NCI-H1694 (cell line): ENCODE measurements around the gene JAZF1.
"Not testable (repeated sequence)": the region's sequence is repeated elsewhere in the genome, so short reads cannot be mapped to it uniquely, and the experiment has no call there.

Source experiments
- DNase-seq: peaks from one replicate; lab custom pipeline; 2025; lab: John Stamatoyannopoulos, UW

Gene JAZF1

DNA sequence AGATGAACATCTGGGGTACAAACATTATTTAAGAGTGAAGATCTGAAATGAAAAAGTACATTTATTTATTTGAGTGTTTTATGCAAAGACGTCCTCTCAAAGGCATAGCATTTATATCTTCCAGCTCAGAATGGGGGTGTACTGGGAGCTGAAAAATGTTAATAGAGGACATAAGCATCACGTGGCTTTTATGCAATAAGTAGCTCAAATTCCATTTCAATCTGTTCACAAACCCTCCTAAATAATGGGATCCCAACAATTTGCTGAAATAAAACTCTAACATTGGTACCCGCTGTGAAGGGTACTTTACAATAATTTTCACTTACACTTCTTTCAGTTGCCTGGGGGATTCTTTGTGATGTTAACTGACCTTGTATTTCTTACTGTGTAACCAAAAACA lies 268.7 kb downstream of the JAZF1 start:
- no peak for DNase-seq

DNA sequence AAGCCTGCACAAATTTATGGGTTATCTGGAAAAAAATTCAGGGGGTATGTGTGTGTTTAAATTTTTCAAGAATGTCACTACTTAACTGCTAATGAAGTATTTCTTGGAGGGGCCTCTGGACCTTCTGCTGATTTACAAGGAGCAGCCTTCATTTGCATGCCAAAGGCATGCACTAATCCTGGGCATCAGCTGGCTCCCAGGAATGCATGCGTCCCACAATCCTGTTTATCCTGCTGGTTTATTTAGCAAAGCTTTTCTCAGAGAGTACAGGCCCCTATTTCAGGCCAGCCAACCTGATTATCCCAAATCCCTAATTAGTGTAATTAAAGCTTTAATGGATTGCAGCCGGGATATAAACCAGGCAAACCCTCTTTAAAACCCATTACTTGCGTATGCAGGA lies 270.3 kb downstream of the JAZF1 start:
- no peak for DNase-seq

DNA sequence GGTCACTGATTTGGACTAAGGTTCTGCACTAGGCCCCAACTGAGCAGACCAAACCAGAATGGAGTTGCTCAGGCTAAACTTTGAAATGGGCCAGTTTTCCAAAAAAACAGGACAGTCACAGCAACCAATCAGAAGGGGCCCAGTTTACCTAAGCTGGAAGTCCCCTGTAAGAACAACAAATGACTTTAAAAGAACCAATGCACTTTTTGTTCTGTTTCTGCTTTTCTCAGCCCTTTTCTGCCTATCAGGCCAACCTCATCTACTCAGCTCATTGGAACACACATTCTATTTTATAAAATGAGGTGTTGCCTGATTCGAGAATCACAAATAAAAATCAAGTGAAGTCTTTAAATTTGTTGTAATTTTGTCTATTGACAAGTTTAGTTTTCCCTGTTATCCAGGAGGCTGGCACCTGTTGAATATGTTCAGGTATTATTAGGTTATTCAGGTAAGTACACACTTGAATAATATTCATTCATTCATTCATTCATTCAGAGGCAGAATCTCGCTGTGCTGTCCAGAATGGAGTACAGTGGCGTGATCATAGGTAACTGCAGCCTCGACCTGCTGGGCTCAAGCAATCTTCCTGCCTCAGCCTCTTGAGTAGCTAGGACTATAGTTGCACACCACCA lies 271.9 kb downstream of the JAZF1 start:
- DNase-seq = no peak

DNA sequence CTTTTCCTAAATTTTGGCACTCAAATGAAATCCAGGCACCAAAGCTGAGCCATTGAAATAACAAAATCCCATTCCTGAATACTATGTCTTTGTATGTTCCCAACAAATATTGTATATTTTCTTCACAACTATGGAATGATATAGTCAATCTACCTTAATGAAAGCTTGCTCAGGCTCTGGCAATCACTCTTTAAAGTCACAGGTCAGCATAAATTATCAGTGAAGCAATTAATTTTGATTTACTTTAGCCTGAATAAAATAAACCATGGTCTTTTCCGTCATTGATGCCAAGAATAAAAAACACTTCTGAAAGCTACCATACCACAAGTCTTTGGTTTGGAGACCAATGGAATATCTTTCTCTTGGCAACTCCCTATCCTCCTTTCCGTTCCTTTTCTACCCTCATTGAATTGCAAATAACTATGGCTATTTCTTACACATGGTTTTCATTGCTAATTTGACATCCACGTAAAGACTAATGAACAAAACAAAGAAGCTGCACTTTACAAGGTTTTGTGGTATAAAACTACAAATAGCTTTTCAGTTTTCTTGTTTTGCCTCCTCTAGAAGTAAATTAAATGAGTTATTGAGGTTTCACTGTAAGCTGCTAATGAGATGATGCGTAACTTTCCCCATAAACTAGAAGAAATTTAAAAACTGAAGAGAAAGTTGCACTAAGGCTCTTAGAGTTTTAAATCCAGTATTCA lies 274.1 kb downstream of the JAZF1 start:
- no peak for DNase-seq

GRCh38 chr7:27905951-27906350 lies 274.6 kb downstream of the JAZF1 start:
- DNase-seq = no peak

DNA sequence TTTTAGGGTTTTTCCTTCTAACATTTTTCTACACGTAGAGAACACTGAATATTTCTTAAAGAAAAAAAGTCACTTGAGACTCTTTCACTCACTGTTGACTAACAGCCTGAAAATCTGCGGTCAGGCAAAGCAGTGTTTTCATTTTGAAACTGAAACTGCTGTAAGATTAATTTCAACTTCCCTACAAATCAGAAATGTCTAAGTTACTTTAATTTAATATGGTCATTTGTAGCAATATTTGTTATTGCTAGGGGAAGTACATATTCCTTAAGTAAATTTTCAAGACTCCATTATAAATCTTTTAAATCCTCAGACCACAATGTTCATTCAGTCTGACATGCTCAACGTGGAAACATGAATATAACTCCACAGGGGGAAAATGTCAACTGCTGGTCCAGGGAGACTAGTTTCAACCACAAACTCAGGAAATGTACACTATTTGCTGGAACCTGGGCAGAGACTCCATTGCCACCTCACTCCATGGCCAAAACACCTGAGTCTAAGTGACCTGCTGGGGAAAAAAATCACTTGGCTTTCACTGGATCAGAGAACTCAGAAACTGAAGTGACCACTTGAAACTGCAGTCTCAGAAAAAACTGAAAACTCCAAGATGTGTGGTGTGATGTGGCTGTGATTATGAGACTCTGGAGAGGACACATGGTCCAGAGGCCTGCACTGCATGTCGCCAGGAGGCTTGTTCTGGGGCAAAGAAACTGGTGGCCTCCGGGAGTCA lies 279.4 kb downstream of the JAZF1 start:
- DNase-seq = no peak

- DNase-seq = no peak
These were observed 280.6 kb downstream of the JAZF1 start for GRCh38 chr7:27900006-27900405.

GRCh38 chr7:27899601-27900000 lies 281.0 kb downstream of the JAZF1 start:
- DNase-seq = no peak

DNA sequence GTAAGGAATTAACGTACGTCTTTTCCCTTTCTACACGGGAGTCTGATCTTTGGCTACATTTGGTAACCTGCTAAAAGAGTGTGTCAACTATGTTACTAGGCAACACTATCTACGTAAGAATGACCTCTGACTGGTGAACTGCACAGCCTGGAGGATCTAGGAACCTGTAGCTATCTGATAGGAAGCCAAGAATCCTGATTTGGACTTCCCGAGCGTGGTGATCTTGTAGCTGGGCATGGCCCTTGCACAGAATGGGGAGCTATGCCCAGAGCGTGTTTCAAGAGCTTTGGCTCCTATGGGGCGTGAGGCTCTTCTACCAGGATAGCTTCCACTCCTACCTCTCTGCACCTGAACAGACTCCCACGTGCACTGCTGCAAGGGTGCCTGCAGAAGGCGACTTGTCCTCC lies 283.2 kb downstream of the JAZF1 start:
- DNase-seq = no peak

DNA sequence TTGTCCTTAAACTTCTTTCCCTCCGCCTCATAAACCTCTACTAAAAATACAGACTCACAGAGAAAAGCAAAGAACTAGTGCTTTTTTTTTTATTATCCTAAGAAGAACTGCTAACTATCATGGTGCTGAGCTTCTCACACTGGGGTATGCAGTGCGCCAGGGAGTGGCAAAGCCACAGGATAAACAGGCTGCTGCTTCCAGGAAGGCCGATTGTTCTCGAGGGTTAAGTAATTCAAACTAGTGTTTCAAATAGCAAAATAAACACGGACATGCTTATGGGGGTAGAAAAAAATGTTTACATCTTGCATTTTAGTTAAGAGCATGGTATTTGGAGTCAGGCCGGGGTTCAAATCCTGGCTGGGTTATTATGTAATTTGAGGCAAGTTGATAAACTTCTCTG lies 283.6 kb downstream of the JAZF1 start:
- DNase-seq = no peak

DNA sequence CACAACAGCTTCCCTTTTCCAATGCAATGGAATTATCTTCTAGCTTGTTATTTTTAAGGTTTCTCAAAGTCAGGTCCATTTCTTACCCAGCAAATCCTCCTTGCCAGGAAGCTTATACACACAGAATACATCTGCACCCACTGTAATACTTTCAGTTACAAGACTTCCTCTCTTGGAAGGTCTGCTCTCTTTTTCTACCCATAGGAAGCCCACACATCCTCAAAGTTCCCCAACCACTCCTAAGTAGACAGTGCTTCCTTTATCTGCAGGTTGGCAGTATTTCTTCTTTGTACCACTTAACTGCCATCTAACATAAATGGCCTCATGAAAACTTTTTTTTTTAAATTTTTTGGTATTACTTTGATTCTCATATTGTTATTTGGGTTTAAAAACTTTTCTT lies 285.0 kb downstream of the JAZF1 start:
- DNase-seq = no peak

- no peak for DNase-seq
These were observed 290.3 kb downstream of the JAZF1 start for GRCh38 chr7:27890205-27890849.

GRCh38 chr7:27889800-27890199 lies 290.8 kb downstream of the JAZF1 start:
- no peak for DNase-seq

DNA sequence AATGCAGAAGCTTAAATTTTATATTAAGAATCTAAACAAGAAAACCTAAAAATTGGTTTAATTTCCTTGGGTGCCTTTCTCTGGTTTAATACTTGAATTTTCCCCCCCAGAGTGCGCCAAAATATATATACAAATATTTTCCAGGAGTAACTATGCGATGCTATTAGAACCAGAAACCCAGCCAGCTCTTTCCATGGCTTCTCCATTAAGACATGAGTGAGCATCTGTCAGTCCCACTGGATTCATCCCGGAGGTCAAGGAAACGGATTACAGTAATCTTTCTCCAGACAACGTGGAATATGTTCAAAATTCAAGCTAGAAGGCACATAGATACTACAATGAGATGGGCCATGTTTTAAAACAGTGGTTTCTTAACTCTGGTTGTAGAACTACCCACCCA lies 291.9 kb downstream of the JAZF1 start:
- DNase-seq = no peak

GRCh38 chr7:27886710-27887109 lies 293.9 kb downstream of the JAZF1 start:
- DNase-seq = not testable (repeated sequence)

DNA sequence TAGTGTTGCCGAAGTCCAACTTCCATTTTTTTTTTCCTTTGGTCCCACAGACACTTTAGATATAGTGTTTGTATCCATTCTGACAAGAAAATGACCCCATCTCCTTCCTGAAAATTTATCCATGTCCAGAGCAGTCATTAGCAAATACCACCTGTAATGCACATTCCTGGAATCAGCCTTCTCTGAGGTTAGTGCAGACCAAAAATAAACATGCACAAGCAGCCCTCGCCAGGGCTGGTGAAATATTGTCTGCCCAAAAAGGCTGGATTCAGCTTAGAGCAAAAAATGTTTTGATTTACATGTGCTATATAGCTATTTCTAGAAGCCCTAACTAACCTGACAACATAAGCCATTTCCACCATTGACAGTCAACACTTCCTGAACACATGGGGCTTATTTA lies 294.9 kb downstream of the JAZF1 start:
- DNase-seq = no peak

DNA sequence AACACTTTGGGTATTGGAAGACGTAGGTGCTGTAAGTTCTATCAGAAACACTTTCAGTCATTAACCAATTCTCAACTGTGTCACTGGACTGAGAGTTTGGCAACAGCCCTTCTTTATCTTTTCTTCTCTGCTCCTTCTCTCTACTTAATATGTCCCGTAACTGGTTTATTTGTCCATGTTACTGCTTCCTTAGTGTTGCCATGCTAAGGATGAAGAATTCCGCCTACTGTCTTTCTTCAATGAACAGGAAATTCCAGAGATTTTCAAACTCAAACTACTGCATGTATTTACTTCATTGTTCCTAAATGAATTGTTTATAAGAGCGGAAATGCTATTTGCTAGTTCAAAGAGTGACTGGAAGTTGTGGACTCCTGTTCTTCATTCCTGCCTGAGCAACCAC lies 296.9 kb downstream of the JAZF1 start:
- no peak for DNase-seq

GRCh38 chr7:27876756-27877155 lies 303.8 kb downstream of the JAZF1 start:
- DNase-seq = no peak

- no peak for DNase-seq
These were observed 304.8 kb downstream of the JAZF1 start for GRCh38 chr7:27875832-27876231.

- DNase-seq = no peak
These were observed 305.5 kb downstream of the JAZF1 start for GRCh38 chr7:27875061-27875460.

DNA sequence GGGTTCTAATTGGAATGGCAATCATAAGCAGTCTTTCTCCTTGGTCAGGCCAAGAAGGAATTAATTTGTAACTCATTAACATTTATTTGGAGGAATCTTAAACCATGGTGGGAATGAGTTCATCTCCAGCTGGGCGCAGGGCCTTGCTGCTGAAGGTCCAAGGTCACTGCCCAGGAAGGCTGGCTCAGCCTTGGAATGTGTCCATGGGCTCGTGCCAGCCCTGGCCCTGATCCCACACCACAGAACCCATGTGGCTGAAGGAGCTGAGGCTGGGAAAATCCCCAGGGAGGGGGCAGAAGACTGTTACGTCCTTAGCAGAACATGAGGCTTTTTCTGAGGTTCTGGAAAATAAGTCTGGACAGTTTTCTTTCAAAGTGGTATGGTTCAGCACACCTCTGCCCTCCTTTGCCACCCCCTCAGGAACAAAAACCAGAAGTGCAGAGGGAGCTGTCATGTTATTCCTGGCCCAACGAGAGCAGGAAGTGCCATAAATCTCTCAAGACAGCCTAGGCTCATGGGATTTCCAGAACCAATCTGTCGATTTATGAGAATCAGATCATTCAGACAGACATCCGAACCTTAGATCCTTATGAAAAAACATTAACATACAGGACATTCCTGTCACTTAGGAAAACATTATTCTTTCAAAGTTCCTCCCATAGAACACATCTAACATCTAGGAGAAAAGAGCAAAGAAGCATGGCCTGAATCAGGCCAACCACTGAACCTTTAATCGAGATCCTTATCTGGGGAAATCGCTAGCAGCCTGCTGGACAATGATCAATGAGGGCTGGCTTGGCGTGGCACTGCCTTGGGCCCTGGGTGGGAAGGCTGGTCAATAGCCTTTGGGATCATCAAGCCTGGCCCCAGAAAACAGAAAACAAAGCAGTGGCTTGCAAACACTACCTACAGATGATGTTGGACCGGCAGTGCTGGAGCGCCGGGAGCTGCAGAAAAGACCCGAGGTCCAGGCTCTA lies 306.3 kb downstream of the JAZF1 start:
- no peak for DNase-seq
